Measurements from ENCODE around the gene SREK1IP1. TPM values are rescaled to one million over a fixed set of nuclear protein-coding genes. Genes with fewer than 3 reads are reported as not detected.

Gene SREK1IP1
- total and polyA plus RNA-seq, 2 of the 13 experiments (the other 11 are each of a cell fraction or from before 2014, with no cell fraction given) = 3.1 to 16.5 TPM

- POLR2A ChIA-PET = no interaction called here
- DNase-seq (ENCODE audit: low spot score) = no peak
- no peak overlapping the region for H3K27ac ChIP-seq (ENCODE audit: extremely low read length, insufficient read depth, low read length)
- H3K36me3 ChIP-seq (replicated peaks in 1 of 2; ENCODE audit: control insufficient read depth in 1 of 2, insufficient read depth in 2 of 2, low read length in 2 of 2) = no peaks in the 10 kb centered on the region; a peak in 3 of 5 replicates
- WGBS (ENCODE audit: low lambda C conversion rate) = 95% methylated on average over 3 of the region's 3 CpGs
- no peaks in the 10 kb centered on the region for H3K79me2 ChIP-seq (ENCODE audit: insufficient read depth, low read length)
- no peak overlapping the region for H3K4me3 ChIP-seq (replicated peaks in 1 of 3; ENCODE audit: insufficient read depth in 1 of 3, low read depth in 2 of 3, low read length in 3 of 3)
- TF ChIP-seq ZNF407 (CRISPR knock-in tag; IDR thresholded peaks at IDR 0.05; ENCODE audit: not compliant biosample characterization) = no peak
- TF ChIP-seq MBNL3 (CRISPR knock-in tag; conservative IDR thresholded peaks at IDR 0.05) = no peak
- TF ChIP-seq MED8 (CRISPR knock-in tag; IDR thresholded peaks at IDR 0.05; ENCODE audit: insufficient replicate concordance) = no peak
- no peak for TF ChIP-seq IRF1 (CRISPR knock-in tag; IDR thresholded peaks at IDR 0.05; ENCODE audit: low read depth)
- TF ChIP-seq JARID2 (CRISPR knock-in tag; IDR thresholded peaks at IDR 0.05; ENCODE audit: insufficient replicate concordance) = no peak
- TF ChIP-seq U2AF1 (optimal IDR thresholded peaks at IDR 0.05; ENCODE audit: low read depth, low read length) = no peak
- TF ChIP-seq ZKSCAN5 (CRISPR knock-in tag; IDR thresholded peaks at IDR 0.05) = no peak
- TF ChIP-seq ELF3 (CRISPR knock-in tag; IDR thresholded peaks at IDR 0.05) = no peak
- H3K4me2 ChIP-seq (ENCODE audit: low read depth, low read length) = no peak overlapping the region
- H3K4me1 ChIP-seq (ENCODE audit: insufficient read depth, low read length) = peaks cover 16% of the 10 kb centered on the region
- intact Hi-C loops (cut with micrococcal nuclease; ENCODE audit: unreplicated experiment) (no loop called here), in situ Hi-C loops (cut with HindIII; ENCODE audit: extremely low pct_ligation_motif_present, low pct_unique_long_range_greater_than_20kb) (no loop called here)
- H2AFZ ChIP-seq (ENCODE audit: low read length) = no peak overlapping the region
- H4K20me1 ChIP-seq (ENCODE audit: insufficient read depth, low read length) = no peaks in the 10 kb centered on the region
- CTCF ChIA-PET (ENCODE audit: low intra/inter-chr PET ratio, low total read pairs) = no interaction called here
- no peaks in the 10 kb centered on the region for H3K9me3 ChIP-seq (ENCODE audit: low read length)
- H3K27me3 ChIP-seq (ENCODE audit: control insufficient read depth in 1 of 2, insufficient read depth in 2 of 2, low read length in 2 of 2) = no peaks in the 10 kb centered on the region
- no peak for FAIRE-seq
- ATAC-seq = no peak
- no peak overlapping the region for H3K9ac ChIP-seq (ENCODE audit: insufficient read depth, low read depth, low read length)
- BruUV-seq (replicated peaks) = no TSS peak
Measured at GRCh38 chr5:64794053-64794770, 25.7 kb upstream of the SREK1IP1 start.
